Body of pancreas (tissue), 4 donors: ENCODE measurements around the gene TCP11L2.

Experiments used
- CTCF ChIP-seq, 7 experiments: fragments of 450-650 bp in 4 of 7; fragments of 200-600 bp in 3 of 7; sonication (generic) in 3 of 7; IDR thresholded peaks; one replicate each; pipeline ENCODE4 v1.5.1; 2016 to 2019; ENCODE audit warnings: antibody characterized with exemption in 7 of 7
- POLR2A ChIP-seq, 3 donors: fragments of 450-650 bp; IDR thresholded peaks; one replicate each; pipeline ENCODE4 v1.6.1; 2016; ENCODE audit warnings: antibody characterized with exemption in 3 of 3, mild to moderate bottlenecking in 2 of 3

DNA sequence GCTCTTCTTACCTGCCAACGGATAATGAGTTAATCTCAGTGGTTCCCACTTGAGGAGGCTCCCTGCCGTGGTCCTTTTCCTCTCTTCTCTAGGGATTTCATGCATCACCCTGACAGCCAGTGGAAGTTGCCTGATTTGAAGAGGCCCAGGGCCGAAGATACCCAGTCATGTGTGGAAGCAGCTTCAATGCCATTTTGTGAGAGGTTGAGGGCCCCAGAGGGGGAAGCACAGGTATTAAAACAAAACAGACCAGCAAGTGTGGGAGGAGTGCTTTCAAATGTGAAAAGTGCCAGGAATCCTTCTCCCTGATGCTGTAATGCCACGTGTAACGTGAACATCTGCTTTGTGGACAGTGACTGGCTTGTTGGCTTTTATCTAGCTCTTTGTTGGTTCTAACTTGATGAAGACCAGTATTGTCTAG lies 1.5 kb downstream of the TCP11L2 start:
- no peak for TF ChIP-seq POLR2A (IDR thresholded peaks at IDR 0.05)
- TF ChIP-seq CTCF (IDR thresholded peaks at IDR 0.05), result no peak
